GM23338 (cell line): ENCODE results near the gene FBXL17. TPM values are rescaled to one million over a fixed set of nuclear protein-coding genes. Genes with fewer than 3 reads are reported as not detected.

ENCODE experiments used
- ATAC-seq: fragments of 200-7000 bp; cut with Tn5 transposase; 3 replicates; pipeline ENCODE4 v1.9.1; 2020
- DNase-seq: peaks from one replicate; pipeline ENCODE4 v3.0.0-alpha.2; 2015; ENCODE audit warnings: low spot score
- H2AFZ ChIP-seq: fragments of 200-600 bp; sonication (generic); 2 replicates; pipeline ENCODE4 v1.8.0; 2016; ENCODE audit warnings: antibody characterized with exemption, mild to moderate bottlenecking, moderate library complexity
- H3F3A ChIP-seq: fragments of 200-600 bp; sonication (generic); replicated peaks from 2 replicates; pipeline ENCODE4 v1.8.0; 2017; ENCODE audit warnings: antibody characterized with exemption, mixed run types, low read depth
- H3K27ac ChIP-seq: fragments of 200-600 bp; sonication (generic); 2 replicates; pipeline ENCODE4 v1.6.1; 2016; ENCODE audit warnings: low read depth
- H3K27me3 ChIP-seq: fragments of 200-600 bp; sonication (generic); 2 replicates; pipeline ENCODE4 v1.8.0; 2016; ENCODE audit warnings: mild to moderate bottlenecking, mixed run types, moderate library complexity; ENCODE audit not compliant: insufficient read depth
- H3K36me3 ChIP-seq: fragments of 200-600 bp; sonication (generic); 2 replicates; pipeline ENCODE4 v1.8.0; 2016; ENCODE audit warnings: mild to moderate bottlenecking; ENCODE audit not compliant: insufficient read depth
- H3K4me1 ChIP-seq: fragments of 200-600 bp; sonication (generic); 2 replicates; pipeline ENCODE4 v1.8.0; 2016; ENCODE audit warnings: mild to moderate bottlenecking, moderate library complexity; ENCODE audit not compliant: insufficient read depth
- H3K4me2 ChIP-seq: fragments of 200-600 bp; sonication (generic); 2 replicates; pipeline ENCODE4 v1.7.1; 2017; ENCODE audit warnings: mixed run types
- H3K4me3 ChIP-seq: fragments of 200-600 bp; sonication (generic); 2 replicates; pipeline ENCODE4 v1.6.1; 2016; ENCODE audit warnings: mixed run types
- H3K79me2 ChIP-seq: fragments of 200-600 bp; sonication (generic); replicated peaks from 2 replicates; pipeline ENCODE4 v1.8.0; 2017; ENCODE audit warnings: mild to moderate bottlenecking; ENCODE audit not compliant: insufficient read depth
- H3K9me2 ChIP-seq: fragments of 200-600 bp; sonication (generic); 2 replicates; pipeline ENCODE4 v1.8.0; 2017; ENCODE audit not compliant: insufficient read depth
- H4K20me1 ChIP-seq: fragments of 200-600 bp; sonication (generic); replicated peaks from 2 replicates; pipeline ENCODE4 v1.8.0; 2017; ENCODE audit warnings: mild to moderate bottlenecking; ENCODE audit not compliant: insufficient read depth
- H3K27ac Mint-ChIP-seq: 2 replicates; pipeline ENCODE4 v1.8.0; 2020; ENCODE audit warnings: inconsistent platforms, mild to moderate bottlenecking, moderate library complexity, mixed read lengths
- H3K27me3 Mint-ChIP-seq: 3 replicates; pipeline ENCODE4 v1.8.0; 2022; ENCODE audit warnings: low read depth, mild to moderate bottlenecking, moderate library complexity, mixed read lengths, inconsistent platforms; ENCODE audit not compliant: insufficient read depth, poor library complexity
- H3K36me3 Mint-ChIP-seq: 3 replicates; pipeline ENCODE4 v1.8.0; 2021; ENCODE audit warnings: low read depth, mild to moderate bottlenecking, inconsistent platforms, moderate library complexity, mixed read lengths
- H3K4me1 Mint-ChIP-seq: 3 replicates; pipeline ENCODE4 v1.8.0; 2020; ENCODE audit warnings: mild to moderate bottlenecking, inconsistent platforms, mixed read lengths
- H3K4me3 Mint-ChIP-seq: 3 replicates; pipeline ENCODE4 v1.8.0; 2021; ENCODE audit warnings: moderate library complexity, mild to moderate bottlenecking, inconsistent platforms, mixed read lengths
- H3K9me3 Mint-ChIP-seq: 3 replicates; pipeline ENCODE4 v1.8.0; 2020; ENCODE audit warnings: moderate library complexity, mild to moderate bottlenecking, inconsistent platforms, mixed read lengths
- CREB1 ChIP-seq: fragments of 250-450 bp; sonication (Bioruptor Pico); IDR thresholded peaks from 2 replicates; pipeline ENCODE4 v1.5.0; 2020; ENCODE audit warnings: low read depth, mild to moderate bottlenecking, moderate library complexity
- EZH2 ChIP-seq: fragments of 200-600 bp; sonication (generic); IDR thresholded peaks from one replicate; pipeline ENCODE4 v1.8.0; 2017; ENCODE audit warnings: antibody characterized with exemption, mild to moderate bottlenecking, low read depth; ENCODE audit not compliant: unreplicated experiment
- EZH2phosphoT487 ChIP-seq: fragments of 200-600 bp; sonication (generic); IDR thresholded peaks from one replicate; pipeline ENCODE4 v1.8.1; 2018; ENCODE audit warnings: antibody characterized with exemption; ENCODE audit not compliant: unreplicated experiment
- JUNB ChIP-seq: IDR thresholded peaks from one replicate; pipeline ENCODE4 v1.6.1; 2016; ENCODE audit warnings: antibody characterized with exemption; ENCODE audit not compliant: unreplicated experiment
- NANOG ChIP-seq: IDR thresholded peaks from 2 replicates; pipeline ENCODE4 v1.6.1; 2016; ENCODE audit warnings: antibody characterized with exemption, borderline replicate concordance
- POLR2AphosphoS5 ChIP-seq: IDR thresholded peaks from 2 replicates; pipeline ENCODE4 v1.6.1; 2016; ENCODE audit warnings: antibody characterized with exemption, low read depth
- STAT1 ChIP-seq: IDR thresholded peaks from one replicate; pipeline ENCODE4 v1.6.1; 2016; ENCODE audit warnings: antibody characterized with exemption; ENCODE audit not compliant: unreplicated experiment
- ZNF114 ChIP-seq: fragments of 250-450 bp; sonication (Bioruptor Pico); IDR thresholded peaks from 2 replicates; pipeline ENCODE4 v1.5.0; 2020; ENCODE audit warnings: mild to moderate bottlenecking, moderate library complexity
- ZNF331 ChIP-seq: fragments of 250-450 bp; sonication (Bioruptor Pico); IDR thresholded peaks from 2 replicates; pipeline ENCODE4 v1.5.0; 2020; ENCODE audit warnings: low read depth, mild to moderate bottlenecking, moderate library complexity
- polyA plus RNA-seq: library from polyadenylated mRNA; unstranded; fragments of >200 nt; fragmentation: Nextera tagmentation; extraction: Ambion mirVana; gene quantifications from 2 replicates; pipeline ENCODE4 v1.2.1, GENCODE V29; 2016
- total RNA-seq: library from RNA; depleted of rRNA; stranded (reverse); fragments of >200 nt; shearing (Covaris generic); gene quantifications from 2 replicates; pipeline ENCODE4 v1.2.3, GENCODE V29; 2014
- TF ChIP-seq, protein P1 (sequence below), 2 experiments: fragments of 200-600 bp in 1 of 2; sonication (generic) in 1 of 2; conservative IDR thresholded peaks; 2 replicates each; pipeline versions ENCODE4 v1.5.1 to v1.6.1; 2016 to 2017; ENCODE audit warnings: antibody characterized with exemption in 2 of 2, low read depth in 2 of 2, mild to moderate bottlenecking in 2 of 2, moderate library complexity in 1 of 2
- TF ChIP-seq, protein P2 (sequence below): IDR thresholded peaks from 2 replicates; pipeline ENCODE4 v1.6.1; 2016; ENCODE audit warnings: antibody characterized with exemption
- TF ChIP-seq, protein P3 (sequence below): IDR thresholded peaks from one replicate; pipeline ENCODE4 v1.6.1; 2018; ENCODE audit warnings: antibody characterized with exemption; ENCODE audit not compliant: unreplicated experiment
- TF ChIP-seq, protein P4 (sequence below): fragments of 250-450 bp; sonication (Bioruptor Pico); IDR thresholded peaks from 2 replicates; pipeline ENCODE4 v1.5.0; 2020; ENCODE audit warnings: mild to moderate bottlenecking, moderate library complexity

FBXL17 gene
- total and polyA plus RNA-seq, 2 experiments from 2014 or later, result 2.0 to 2.7 TPM

DNA sequence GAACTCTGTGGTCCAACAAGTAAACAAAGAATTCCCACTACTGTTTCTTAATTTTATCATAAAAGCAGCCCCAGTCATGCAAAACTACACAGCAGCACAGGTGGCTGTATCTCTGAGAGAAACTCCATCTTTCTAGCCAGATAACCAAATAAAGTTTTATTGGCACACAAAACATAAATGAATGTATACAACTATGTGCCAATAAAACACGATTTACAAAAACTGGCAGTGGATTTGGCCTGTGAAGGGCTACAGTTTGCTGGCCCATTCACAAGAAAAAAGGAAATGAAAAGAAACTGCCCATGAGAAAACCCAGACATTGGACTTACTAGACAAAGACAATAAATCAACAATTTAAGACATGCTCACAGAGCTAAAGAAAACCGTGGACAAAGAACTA, 10.6 kb downstream of the FBXL17 start:
- peaks cover 36% of the 10 kb centered on the region for H3K36me3 Mint-ChIP-seq
- H3K4me1 ChIP-seq, result peaks cover under 1% of the 10 kb centered on the region; the same call in 1 of the 2 replicates
- H3K27me3 Mint-ChIP-seq, result no peaks in the 10 kb centered on the region
- no peaks in the 10 kb centered on the region for H4K20me1 ChIP-seq
- H3K4me2 ChIP-seq, result no peak overlapping the region
- TF ChIP-seq CREB1 (no peak), EZH2 (no peak), POLR2AphosphoS5 (no peak), EZH2phosphoT487 (no peak), JUNB (no peak), ZNF114 (CRISPR knock-in tag) (no peak), ZNF331 (no peak), STAT1 (no peak), NANOG (no peak)
- TF ChIP-seq, protein P1, sequence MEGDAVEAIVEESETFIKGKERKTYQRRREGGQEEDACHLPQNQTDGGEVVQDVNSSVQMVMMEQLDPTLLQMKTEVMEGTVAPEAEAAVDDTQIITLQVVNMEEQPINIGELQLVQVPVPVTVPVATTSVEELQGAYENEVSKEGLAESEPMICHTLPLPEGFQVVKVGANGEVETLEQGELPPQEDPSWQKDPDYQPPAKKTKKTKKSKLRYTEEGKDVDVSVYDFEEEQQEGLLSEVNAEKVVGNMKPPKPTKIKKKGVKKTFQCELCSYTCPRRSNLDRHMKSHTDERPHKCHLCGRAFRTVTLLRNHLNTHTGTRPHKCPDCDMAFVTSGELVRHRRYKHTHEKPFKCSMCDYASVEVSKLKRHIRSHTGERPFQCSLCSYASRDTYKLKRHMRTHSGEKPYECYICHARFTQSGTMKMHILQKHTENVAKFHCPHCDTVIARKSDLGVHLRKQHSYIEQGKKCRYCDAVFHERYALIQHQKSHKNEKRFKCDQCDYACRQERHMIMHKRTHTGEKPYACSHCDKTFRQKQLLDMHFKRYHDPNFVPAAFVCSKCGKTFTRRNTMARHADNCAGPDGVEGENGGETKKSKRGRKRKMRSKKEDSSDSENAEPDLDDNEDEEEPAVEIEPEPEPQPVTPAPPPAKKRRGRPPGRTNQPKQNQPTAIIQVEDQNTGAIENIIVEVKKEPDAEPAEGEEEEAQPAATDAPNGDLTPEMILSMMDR (conservative IDR thresholded peaks at IDR 0.05; ENCODE audit: low read depth in 2 of 2), result no peak
- TF ChIP-seq, protein P2, sequence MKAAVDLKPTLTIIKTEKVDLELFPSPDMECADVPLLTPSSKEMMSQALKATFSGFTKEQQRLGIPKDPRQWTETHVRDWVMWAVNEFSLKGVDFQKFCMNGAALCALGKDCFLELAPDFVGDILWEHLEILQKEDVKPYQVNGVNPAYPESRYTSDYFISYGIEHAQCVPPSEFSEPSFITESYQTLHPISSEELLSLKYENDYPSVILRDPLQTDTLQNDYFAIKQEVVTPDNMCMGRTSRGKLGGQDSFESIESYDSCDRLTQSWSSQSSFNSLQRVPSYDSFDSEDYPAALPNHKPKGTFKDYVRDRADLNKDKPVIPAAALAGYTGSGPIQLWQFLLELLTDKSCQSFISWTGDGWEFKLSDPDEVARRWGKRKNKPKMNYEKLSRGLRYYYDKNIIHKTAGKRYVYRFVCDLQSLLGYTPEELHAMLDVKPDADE, result no peak
- TF ChIP-seq, protein P3, sequence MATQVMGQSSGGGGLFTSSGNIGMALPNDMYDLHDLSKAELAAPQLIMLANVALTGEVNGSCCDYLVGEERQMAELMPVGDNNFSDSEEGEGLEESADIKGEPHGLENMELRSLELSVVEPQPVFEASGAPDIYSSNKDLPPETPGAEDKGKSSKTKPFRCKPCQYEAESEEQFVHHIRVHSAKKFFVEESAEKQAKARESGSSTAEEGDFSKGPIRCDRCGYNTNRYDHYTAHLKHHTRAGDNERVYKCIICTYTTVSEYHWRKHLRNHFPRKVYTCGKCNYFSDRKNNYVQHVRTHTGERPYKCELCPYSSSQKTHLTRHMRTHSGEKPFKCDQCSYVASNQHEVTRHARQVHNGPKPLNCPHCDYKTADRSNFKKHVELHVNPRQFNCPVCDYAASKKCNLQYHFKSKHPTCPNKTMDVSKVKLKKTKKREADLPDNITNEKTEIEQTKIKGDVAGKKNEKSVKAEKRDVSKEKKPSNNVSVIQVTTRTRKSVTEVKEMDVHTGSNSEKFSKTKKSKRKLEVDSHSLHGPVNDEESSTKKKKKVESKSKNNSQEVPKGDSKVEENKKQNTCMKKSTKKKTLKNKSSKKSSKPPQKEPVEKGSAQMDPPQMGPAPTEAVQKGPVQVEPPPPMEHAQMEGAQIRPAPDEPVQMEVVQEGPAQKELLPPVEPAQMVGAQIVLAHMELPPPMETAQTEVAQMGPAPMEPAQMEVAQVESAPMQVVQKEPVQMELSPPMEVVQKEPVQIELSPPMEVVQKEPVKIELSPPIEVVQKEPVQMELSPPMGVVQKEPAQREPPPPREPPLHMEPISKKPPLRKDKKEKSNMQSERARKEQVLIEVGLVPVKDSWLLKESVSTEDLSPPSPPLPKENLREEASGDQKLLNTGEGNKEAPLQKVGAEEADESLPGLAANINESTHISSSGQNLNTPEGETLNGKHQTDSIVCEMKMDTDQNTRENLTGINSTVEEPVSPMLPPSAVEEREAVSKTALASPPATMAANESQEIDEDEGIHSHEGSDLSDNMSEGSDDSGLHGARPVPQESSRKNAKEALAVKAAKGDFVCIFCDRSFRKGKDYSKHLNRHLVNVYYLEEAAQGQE, result no peak
- TF ChIP-seq, protein P4, sequence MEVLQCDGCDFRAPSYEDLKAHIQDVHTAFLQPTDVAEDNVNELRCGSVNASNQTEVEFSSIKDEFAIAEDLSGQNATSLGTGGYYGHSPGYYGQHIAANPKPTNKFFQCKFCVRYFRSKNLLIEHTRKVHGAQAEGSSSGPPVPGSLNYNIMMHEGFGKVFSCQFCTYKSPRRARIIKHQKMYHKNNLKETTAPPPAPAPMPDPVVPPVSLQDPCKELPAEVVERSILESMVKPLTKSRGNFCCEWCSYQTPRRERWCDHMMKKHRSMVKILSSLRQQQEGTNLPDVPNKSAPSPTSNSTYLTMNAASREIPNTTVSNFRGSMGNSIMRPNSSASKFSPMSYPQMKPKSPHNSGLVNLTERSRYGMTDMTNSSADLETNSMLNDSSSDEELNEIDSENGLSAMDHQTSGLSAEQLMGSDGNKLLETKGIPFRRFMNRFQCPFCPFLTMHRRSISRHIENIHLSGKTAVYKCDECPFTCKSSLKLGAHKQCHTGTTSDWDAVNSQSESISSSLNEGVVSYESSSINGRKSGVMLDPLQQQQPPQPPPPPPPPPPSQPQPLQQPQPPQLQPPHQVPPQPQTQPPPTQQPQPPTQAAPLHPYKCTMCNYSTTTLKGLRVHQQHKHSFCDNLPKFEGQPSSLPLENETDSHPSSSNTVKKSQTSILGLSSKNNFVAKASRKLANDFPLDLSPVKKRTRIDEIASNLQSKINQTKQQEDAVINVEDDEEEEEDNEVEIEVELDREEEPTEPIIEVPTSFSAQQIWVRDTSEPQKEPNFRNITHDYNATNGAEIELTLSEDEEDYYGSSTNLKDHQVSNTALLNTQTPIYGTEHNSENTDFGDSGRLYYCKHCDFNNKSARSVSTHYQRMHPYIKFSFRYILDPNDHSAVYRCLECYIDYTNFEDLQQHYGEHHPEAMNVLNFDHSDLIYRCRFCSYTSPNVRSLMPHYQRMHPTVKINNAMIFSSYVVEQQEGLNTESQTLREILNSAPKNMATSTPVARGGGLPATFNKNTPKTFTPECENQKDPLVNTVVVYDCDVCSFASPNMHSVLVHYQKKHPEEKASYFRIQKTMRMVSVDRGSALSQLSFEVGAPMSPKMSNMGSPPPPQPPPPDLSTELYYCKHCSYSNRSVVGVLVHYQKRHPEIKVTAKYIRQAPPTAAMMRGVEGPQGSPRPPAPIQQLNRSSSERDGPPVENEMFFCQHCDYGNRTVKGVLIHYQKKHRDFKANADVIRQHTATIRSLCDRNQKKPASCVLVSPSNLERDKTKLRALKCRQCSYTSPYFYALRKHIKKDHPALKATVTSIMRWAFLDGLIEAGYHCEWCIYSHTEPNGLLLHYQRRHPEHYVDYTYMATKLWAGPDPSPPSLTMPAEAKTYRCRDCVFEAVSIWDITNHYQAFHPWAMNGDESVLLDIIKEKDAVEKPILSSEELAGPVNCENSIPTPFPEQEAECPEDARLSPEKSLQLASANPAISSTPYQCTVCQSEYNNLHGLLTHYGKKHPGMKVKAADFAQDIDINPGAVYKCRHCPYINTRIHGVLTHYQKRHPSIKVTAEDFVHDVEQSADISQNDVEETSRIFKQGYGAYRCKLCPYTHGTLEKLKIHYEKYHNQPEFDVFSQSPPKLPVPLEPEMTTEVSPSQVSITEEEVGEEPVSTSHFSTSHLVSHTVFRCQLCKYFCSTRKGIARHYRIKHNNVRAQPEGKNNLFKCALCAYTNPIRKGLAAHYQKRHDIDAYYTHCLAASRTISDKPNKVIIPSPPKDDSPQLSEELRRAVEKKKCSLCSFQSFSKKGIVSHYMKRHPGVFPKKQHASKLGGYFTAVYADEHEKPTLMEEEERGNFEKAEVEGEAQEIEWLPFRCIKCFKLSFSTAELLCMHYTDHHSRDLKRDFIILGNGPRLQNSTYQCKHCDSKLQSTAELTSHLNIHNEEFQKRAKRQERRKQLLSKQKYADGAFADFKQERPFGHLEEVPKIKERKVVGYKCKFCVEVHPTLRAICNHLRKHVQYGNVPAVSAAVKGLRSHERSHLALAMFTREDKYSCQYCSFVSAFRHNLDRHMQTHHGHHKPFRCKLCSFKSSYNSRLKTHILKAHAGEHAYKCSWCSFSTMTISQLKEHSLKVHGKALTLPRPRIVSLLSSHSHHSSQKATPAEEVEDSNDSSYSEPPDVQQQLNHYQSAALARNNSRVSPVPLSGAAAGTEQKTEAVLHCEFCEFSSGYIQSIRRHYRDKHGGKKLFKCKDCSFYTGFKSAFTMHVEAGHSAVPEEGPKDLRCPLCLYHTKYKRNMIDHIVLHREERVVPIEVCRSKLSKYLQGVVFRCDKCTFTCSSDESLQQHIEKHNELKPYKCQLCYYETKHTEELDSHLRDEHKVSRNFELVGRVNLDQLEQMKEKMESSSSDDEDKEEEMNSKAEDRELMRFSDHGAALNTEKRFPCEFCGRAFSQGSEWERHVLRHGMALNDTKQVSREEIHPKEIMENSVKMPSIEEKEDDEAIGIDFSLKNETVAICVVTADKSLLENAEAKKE (CRISPR knock-in tag), result no peak
- H3K9me3 Mint-ChIP-seq, result peaks cover 42% of the 10 kb centered on the region
- no peak overlapping the region for H3K27ac ChIP-seq
- no peak overlapping the region for H3K27ac Mint-ChIP-seq
- H3K36me3 ChIP-seq, result no peaks in the 10 kb centered on the region; the same call in 1 of the 2 replicates
- no peak overlapping the region for H2AFZ ChIP-seq
- H3K27me3 ChIP-seq, result no peaks in the 10 kb centered on the region
- peaks cover 8% of the 10 kb centered on the region; the same call in 2 of the 3 replicates for H3K4me1 Mint-ChIP-seq
- no peaks in the 10 kb centered on the region for H3F3A ChIP-seq
- H3K4me3 Mint-ChIP-seq, result no peak overlapping the region
- ATAC-seq (no peak), DNase-seq (no peak)
- H3K4me3 ChIP-seq, result no peak overlapping the region
- H3K9me2 ChIP-seq, result no peaks in the 10 kb centered on the region
- H3K79me2 ChIP-seq, result peaks cover 23% of the 10 kb centered on the region
